ENCODE data around the gene ANKS1A.

DNA sequence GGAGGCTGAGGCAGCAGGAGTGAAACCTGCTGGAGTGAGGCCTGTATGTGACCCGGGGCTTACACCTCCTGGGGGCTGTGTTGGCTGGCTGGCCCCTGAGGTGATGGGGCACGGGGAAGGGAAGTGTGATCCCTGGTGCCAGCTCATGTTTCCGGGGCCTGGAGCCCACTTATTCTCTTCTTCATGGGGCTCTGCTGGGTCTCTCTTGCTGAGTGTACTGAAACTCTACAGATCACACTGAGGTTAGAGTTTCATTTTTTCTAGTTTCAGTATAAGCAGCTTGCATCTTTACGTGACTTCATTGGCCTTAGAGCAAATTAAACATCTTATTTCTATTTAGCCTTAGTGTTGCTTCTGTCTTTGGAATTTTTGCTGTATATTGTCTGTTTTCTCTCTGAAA, 96.2 kb downstream of the ANKS1A start:
- TF ChIP-seq, protein P1, sequence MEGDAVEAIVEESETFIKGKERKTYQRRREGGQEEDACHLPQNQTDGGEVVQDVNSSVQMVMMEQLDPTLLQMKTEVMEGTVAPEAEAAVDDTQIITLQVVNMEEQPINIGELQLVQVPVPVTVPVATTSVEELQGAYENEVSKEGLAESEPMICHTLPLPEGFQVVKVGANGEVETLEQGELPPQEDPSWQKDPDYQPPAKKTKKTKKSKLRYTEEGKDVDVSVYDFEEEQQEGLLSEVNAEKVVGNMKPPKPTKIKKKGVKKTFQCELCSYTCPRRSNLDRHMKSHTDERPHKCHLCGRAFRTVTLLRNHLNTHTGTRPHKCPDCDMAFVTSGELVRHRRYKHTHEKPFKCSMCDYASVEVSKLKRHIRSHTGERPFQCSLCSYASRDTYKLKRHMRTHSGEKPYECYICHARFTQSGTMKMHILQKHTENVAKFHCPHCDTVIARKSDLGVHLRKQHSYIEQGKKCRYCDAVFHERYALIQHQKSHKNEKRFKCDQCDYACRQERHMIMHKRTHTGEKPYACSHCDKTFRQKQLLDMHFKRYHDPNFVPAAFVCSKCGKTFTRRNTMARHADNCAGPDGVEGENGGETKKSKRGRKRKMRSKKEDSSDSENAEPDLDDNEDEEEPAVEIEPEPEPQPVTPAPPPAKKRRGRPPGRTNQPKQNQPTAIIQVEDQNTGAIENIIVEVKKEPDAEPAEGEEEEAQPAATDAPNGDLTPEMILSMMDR (IDR thresholded peaks at IDR 0.05 in 8 of 11, conservative IDR thresholded peaks at IDR 0.05 in 3 of 11), result no peak
- TF ChIP-seq POLR2A (IDR thresholded peaks at IDR 0.05) (no peak), POLR2AphosphoS5 (IDR thresholded peaks at IDR 0.05) (peak in 1 of 3 donors; percentile 13)
